HEK293 (cell line): ENCODE results near the gene DEFB132.

Source experiments
- GLIS1 ChIP-seq: fragments of 450-650 bp; formaldehyde crosslinking; IDR thresholded peaks from 2 replicates; pipeline ENCODE4 v1.5.1; 2016; ENCODE audit warnings: missing biosample characterization, missing genetic modification characterization
- KLF1 ChIP-seq: fragments of 450-650 bp; formaldehyde crosslinking; IDR thresholded peaks from 2 replicates; pipeline ENCODE4 v1.5.1; 2016; ENCODE audit warnings: missing biosample characterization, missing genetic modification characterization
- KLF10 ChIP-seq: fragments of 450-650 bp; IDR thresholded peaks from 2 replicates; pipeline ENCODE4 v1.5.1; 2018; ENCODE audit warnings: missing biosample characterization, mild to moderate bottlenecking, missing genetic modification characterization
- KLF16 ChIP-seq: fragments of 450-650 bp; formaldehyde crosslinking; IDR thresholded peaks from 2 replicates; pipeline ENCODE4 v1.5.1; 2017; ENCODE audit warnings: missing biosample characterization, missing genetic modification characterization
- MZF1 ChIP-seq: fragments of 450-650 bp; formaldehyde crosslinking; IDR thresholded peaks from 2 replicates; pipeline ENCODE4 v1.5.1; 2017; ENCODE audit warnings: missing biosample characterization, missing genetic modification characterization, borderline replicate concordance
- PATZ1 ChIP-seq: fragments of 450-650 bp; formaldehyde crosslinking; IDR thresholded peaks from 2 replicates; pipeline ENCODE4 v1.5.1; 2016; ENCODE audit warnings: missing biosample characterization, missing genetic modification characterization
- PRDM4 ChIP-seq: fragments of 450-650 bp; formaldehyde crosslinking; IDR thresholded peaks from 2 replicates; pipeline ENCODE4 v1.5.1; 2017; ENCODE audit warnings: missing biosample characterization, missing genetic modification characterization
- SETDB1 ChIP-seq: IDR thresholded peaks from one replicate; pipeline ENCODE4 v1.6.1; 2017; ENCODE audit warnings: mild to moderate bottlenecking, low read length, moderate library complexity, mixed read lengths; ENCODE audit not compliant: insufficient read length
- TCF7L2 ChIP-seq: IDR thresholded peaks from 2 replicates; pipeline ENCODE4 v1.6.1; 2011; ENCODE audit warnings: low read depth, mild to moderate bottlenecking, inconsistent platforms, low read length, moderate library complexity, borderline replicate concordance
- WT1 ChIP-seq: fragments of 450-650 bp; formaldehyde crosslinking; IDR thresholded peaks from 2 replicates; pipeline ENCODE4 v1.5.1; 2016; ENCODE audit warnings: missing biosample characterization, missing genetic modification characterization
- ZBTB7A ChIP-seq: fragments of 450-650 bp; formaldehyde crosslinking; IDR thresholded peaks from 2 replicates; pipeline ENCODE4 v1.5.1; 2016; ENCODE audit warnings: low read depth, missing biosample characterization, missing genetic modification characterization
- ZFHX2 ChIP-seq: fragments of 450-650 bp; formaldehyde crosslinking; conservative IDR thresholded peaks from 2 replicates; pipeline ENCODE4 v1.5.1; 2016; ENCODE audit warnings: missing biosample characterization, missing genetic modification characterization
- ZIC2 ChIP-seq: fragments of 450-650 bp; formaldehyde crosslinking; IDR thresholded peaks from 2 replicates; pipeline ENCODE4 v1.5.1; 2016; ENCODE audit warnings: missing biosample characterization, missing genetic modification characterization
- ZNF23 ChIP-seq: fragments of 450-650 bp; formaldehyde crosslinking; IDR thresholded peaks from 2 replicates; pipeline ENCODE4 v1.5.1; 2016; ENCODE audit warnings: missing biosample characterization, missing genetic modification characterization, borderline replicate concordance
- ZNF248 ChIP-seq: fragments of 450-650 bp; formaldehyde crosslinking; IDR thresholded peaks from 2 replicates; pipeline ENCODE4 v1.5.1; 2017; ENCODE audit warnings: missing biosample characterization, missing genetic modification characterization
- ZNF366 ChIP-seq: fragments of 450-650 bp; formaldehyde crosslinking; conservative IDR thresholded peaks from 2 replicates; pipeline ENCODE4 v1.5.1; 2016; ENCODE audit warnings: missing biosample characterization, missing genetic modification characterization
- ZNF433 ChIP-seq: fragments of 450-650 bp; formaldehyde crosslinking; IDR thresholded peaks from 2 replicates; pipeline ENCODE4 v1.5.1; 2016; ENCODE audit warnings: missing biosample characterization, missing genetic modification characterization, low read depth
- ZNF501 ChIP-seq: fragments of 450-650 bp; formaldehyde crosslinking; IDR thresholded peaks from 2 replicates; pipeline ENCODE4 v1.5.1; 2016; ENCODE audit warnings: missing biosample characterization, missing genetic modification characterization
- ZNF510 ChIP-seq: fragments of 450-650 bp; formaldehyde crosslinking; IDR thresholded peaks from 2 replicates; pipeline ENCODE4 v1.5.1; 2018; ENCODE audit warnings: mild to moderate bottlenecking, missing genetic modification characterization, missing biosample characterization; ENCODE audit not compliant: insufficient replicate concordance
- ZNF514 ChIP-seq: fragments of 450-650 bp; formaldehyde crosslinking; IDR thresholded peaks from 2 replicates; pipeline ENCODE4 v1.5.1; 2016; ENCODE audit warnings: missing biosample characterization, missing genetic modification characterization
- ZNF518A ChIP-seq: fragments of 450-650 bp; formaldehyde crosslinking; conservative IDR thresholded peaks from 2 replicates; pipeline ENCODE4 v1.5.1; 2016; ENCODE audit warnings: low read depth, missing biosample characterization, missing genetic modification characterization
- ZNF544 ChIP-seq: fragments of 450-650 bp; formaldehyde crosslinking; IDR thresholded peaks from 2 replicates; pipeline ENCODE4 v1.5.0; 2017; ENCODE audit warnings: missing biosample characterization, missing genetic modification characterization
- ZNF548 ChIP-seq: fragments of 450-650 bp; formaldehyde crosslinking; IDR thresholded peaks from 2 replicates; pipeline ENCODE4 v1.5.1; 2016; ENCODE audit warnings: missing biosample characterization, missing genetic modification characterization
- ZNF560 ChIP-seq: fragments of 450-650 bp; formaldehyde crosslinking; IDR thresholded peaks from 2 replicates; pipeline ENCODE4 v1.5.1; 2017; ENCODE audit warnings: missing biosample characterization, missing genetic modification characterization, borderline replicate concordance
- ZNF707 ChIP-seq: fragments of 450-650 bp; formaldehyde crosslinking; IDR thresholded peaks from 2 replicates; pipeline ENCODE4 v1.5.1; 2016; ENCODE audit warnings: missing biosample characterization, missing genetic modification characterization
- ZNF76 ChIP-seq: fragments of 450-650 bp; formaldehyde crosslinking; IDR thresholded peaks from 2 replicates; pipeline ENCODE4; 2016; ENCODE audit warnings: low read depth, missing biosample characterization, missing genetic modification characterization, borderline replicate concordance
- ZSCAN16 ChIP-seq: fragments of 450-650 bp; formaldehyde crosslinking; IDR thresholded peaks from 2 replicates; pipeline ENCODE4 v1.5.1; 2016; ENCODE audit warnings: missing biosample characterization, missing genetic modification characterization
- ZSCAN30 ChIP-seq: fragments of 450-650 bp; IDR thresholded peaks from 2 replicates; pipeline ENCODE4 v1.5.1; 2018; ENCODE audit warnings: missing biosample characterization, mild to moderate bottlenecking, missing genetic modification characterization, moderate library complexity
- ZSCAN5A ChIP-seq: fragments of 450-650 bp; formaldehyde crosslinking; IDR thresholded peaks from 2 replicates; pipeline ENCODE4 v1.5.1; 2016; ENCODE audit warnings: missing biosample characterization, missing genetic modification characterization

The DEFB132 gene

DNA sequence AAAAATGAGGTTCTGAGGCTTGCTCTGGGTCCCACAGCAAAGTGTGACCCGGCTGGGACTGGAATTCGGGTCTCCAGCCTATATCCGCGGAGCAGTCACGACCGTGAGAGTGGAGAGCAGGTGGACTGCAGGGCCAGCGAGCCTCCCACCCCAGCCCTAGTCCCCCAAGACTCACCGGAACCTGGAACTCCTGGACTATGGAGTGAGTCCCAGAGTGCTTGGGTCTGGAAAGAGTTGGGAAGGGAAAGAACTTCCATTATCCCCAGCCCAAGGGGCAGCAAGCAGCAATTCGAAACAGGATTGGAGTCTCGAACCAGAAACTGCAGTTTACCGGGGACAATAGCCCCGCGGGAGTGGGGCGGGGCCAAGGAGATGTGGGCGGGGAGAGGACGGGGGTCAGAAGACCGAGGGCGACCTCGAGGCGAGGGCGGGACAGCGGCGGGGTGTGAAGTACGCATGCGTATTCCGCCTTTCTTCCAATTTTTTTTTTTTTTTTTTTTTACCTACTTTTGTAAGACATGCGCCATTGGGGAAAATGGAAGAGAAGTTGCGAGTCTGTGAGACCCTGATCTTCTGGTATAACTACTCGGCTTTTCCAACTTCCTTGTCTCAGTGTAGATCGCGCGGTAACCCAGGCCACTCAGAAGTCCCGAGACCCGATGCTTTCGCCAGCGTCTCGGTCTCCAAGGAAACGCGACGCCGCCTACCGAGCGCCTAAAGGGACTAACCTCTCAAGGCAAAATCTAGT lies 32.7 kb downstream of the DEFB132 start, which contains the start of gene C20orf96 (continued):
- TF ChIP-seq PATZ1 (tag by site-specific recombination) (peak; percentile 43; the same call in 1 of the 2 replicates), ZIC2 (no peak), ZNF501 (tag by site-specific recombination) (no peak), ZNF23 (tag by site-specific recombination) (no peak), ZNF518A (no peak), ZNF248 (tag by site-specific recombination) (no peak), ZSCAN5A (tag by site-specific recombination) (no peak), KLF1 (peak; percentile 44; the same call in 1 of the 2 replicates), SETDB1 (no peak), ZNF560 (tag by site-specific recombination) (no peak), PRDM4 (tag by site-specific recombination) (0 out of 2 replicates have a peak, but pooled peaks have one; percentile 17), MZF1 (tag by site-specific recombination) (no peak), KLF16 (tag by site-specific recombination) (no peak), ZNF433 (tag by site-specific recombination) (no peak), ZNF514 (tag by site-specific recombination) (no peak), ZNF548 (tag by site-specific recombination) (no peak), ZNF544 (tag by site-specific recombination) (no peak), ZSCAN30 (tag by site-specific recombination) (0 out of 2 replicates have a peak, but pooled peaks have one; percentile 35), ZBTB7A (tag by site-specific recombination) (no peak), WT1 (no peak), ZNF366 (tag by site-specific recombination) (no peak), ZSCAN16 (no peak), TCF7L2 (no peak), ZNF707 (tag by site-specific recombination) (no peak), ZNF76 (tag by site-specific recombination) (peak; percentile 18; the same call in 1 of the 2 replicates), ZFHX2 (tag by site-specific recombination) (peak; percentile 70), ZNF510 (no peak), KLF10 (tag by site-specific recombination) (no peak), GLIS1 (no peak)
